RWPE1 (cell line): ENCODE results near the gene STK32B.
"Not testable (repeated sequence)": the region's sequence is repeated elsewhere in the genome, so short reads cannot be mapped to it uniquely, and the experiment has no call there.

Experiments used
- CTCF ChIA-PET: fragments of 350-600 bp; sonication (Branson Sonifier 250); formaldehyde crosslinking; extraction: SDS; loops from one replicate; lab custom pipeline; 2021; lab: Yijun Ruan, JAX
- POLR2A ChIA-PET: fragments of 400-600 bp; formaldehyde crosslinking; extraction: SDS; loops from one replicate; lab custom pipeline; 2020; ENCODE audit warnings: antibody characterized with exemption; ENCODE audit not compliant: low non-redundant PET; lab: Yijun Ruan, JAX
- DNase-seq: peaks from one replicate; pipeline ENCODE4 v3.0.0; 2012; ENCODE audit warnings: low spot score
- H3K27ac ChIP-seq: fragments of 450-650 bp; 2 replicates; pipeline ENCODE4 v1.5.1; 2017
- CTCF ChIP-seq: fragments of 450-650 bp; conservative IDR thresholded peaks from 2 replicates; pipeline ENCODE4 v1.5.1; 2017; ENCODE audit warnings: low read depth, mild to moderate bottlenecking

The STK32B gene

GRCh38 chr4:5292101-5292500, 240.8 kb downstream of the STK32B start:
- ChIA-PET CTCF (no interaction called here), POLR2A (no interaction called here)
- no peak for TF ChIP-seq CTCF
- DNase-seq, result no peak
- H3K27ac ChIP-seq, result no peak overlapping the region

GRCh38 chr4:5298000-5298787, 246.9 kb downstream of the STK32B start:
- H3K27ac ChIP-seq, POLR2A ChIA-PET, DNase-seq, CTCF ChIA-PET: not testable (repeated sequence)

GRCh38 chr4:5300283-5300682, 249.0 kb downstream of the STK32B start:
- DNase-seq, result no peak
- ChIA-PET CTCF (no interaction called here), POLR2A (no interaction called here)
- H3K27ac ChIP-seq, result no peak overlapping the region
- no peak for TF ChIP-seq CTCF

- DNase-seq, result no peak
- ChIA-PET CTCF (no interaction called here), POLR2A (no interaction called here)
- no peak for TF ChIP-seq CTCF
- H3K27ac ChIP-seq, result no peak overlapping the region
Observed at GRCh38 chr4:5307928-5308327, 256.6 kb downstream of the STK32B start.

- no peak for TF ChIP-seq CTCF
- no peak for DNase-seq
- H3K27ac ChIP-seq, result no peak overlapping the region
- ChIA-PET POLR2A (no interaction called here), CTCF (no interaction called here)
Observed at GRCh38 chr4:5322321-5322720, 271.0 kb downstream of the STK32B start.

- no peak for TF ChIP-seq CTCF
- no peak for DNase-seq
- ChIA-PET CTCF (no interaction called here), POLR2A (no interaction called here)
- H3K27ac ChIP-seq, result no peak overlapping the region
Observed at GRCh38 chr4:5330339-5330989, 279.2 kb downstream of the STK32B start.

GRCh38 chr4:5337731-5338130, 286.5 kb downstream of the STK32B start:
- POLR2A ChIA-PET, result no interaction called here
- H3K27ac ChIP-seq, result no peak overlapping the region
- no peak for DNase-seq
- CTCF ChIA-PET, result no interaction called here
- TF ChIP-seq CTCF, result no peak
